ENCODE results near the gene DMD.

Gene DMD

DNA sequence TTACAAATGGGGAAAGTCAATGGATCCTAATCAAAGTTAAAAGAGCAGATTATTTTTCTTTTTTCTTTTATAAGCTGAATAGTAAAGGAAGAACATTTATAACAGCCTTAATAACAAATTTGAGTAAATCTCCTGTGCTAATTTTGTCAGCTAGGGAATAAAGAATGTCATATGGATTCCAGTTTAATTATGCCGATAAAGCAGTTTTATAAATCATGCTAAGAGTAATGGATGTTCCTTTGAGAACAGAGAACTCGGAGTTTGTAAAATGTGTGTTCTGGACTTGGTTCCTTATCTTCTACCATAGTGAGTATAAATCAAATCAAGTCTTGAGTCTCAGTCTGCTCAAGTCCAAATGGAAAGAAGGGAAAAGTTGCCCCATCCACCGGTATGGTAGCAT, 1959.2 kb downstream of the DMD start:
- DNase-seq: no peak

DNA sequence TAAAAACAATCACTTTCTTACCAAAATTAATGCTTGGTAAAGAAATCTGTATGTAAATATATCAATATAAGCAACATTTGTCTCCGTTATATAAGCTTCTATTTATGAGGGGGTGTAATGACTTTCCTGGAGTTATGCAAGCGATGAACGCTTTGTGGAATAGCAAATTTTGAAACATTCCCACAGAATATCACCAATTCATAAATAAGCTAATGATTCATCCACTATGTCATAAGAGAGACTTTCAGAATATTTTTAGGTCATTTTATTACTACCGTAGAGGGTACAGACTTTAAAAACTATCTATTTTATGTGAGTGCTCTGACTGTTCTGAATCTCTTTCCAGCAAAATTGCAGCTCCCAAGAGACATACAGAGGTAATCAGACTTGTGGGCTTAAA, 1960.0 kb downstream of the DMD start:
- DNase-seq: no peak

DNA sequence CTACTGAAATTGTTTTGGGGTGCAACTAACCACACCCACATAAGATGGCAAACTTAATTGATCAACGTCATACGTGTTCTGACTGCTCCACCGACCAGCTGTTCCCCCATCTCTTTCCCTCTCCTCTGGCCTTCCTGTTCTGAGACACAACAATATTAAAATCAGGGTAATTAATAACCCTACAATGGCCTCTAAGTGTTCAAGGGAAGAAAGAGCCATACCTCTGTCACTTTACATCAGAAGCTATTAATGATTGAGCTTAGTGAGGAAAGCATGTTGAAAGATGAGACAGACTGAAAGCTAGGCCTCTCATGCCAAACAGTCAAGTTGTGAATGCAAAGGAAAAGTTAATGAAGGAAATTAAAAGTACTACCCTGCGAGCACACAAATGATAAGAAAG, 1965.6 kb downstream of the DMD start:
- DNase-seq: no peak

DNA sequence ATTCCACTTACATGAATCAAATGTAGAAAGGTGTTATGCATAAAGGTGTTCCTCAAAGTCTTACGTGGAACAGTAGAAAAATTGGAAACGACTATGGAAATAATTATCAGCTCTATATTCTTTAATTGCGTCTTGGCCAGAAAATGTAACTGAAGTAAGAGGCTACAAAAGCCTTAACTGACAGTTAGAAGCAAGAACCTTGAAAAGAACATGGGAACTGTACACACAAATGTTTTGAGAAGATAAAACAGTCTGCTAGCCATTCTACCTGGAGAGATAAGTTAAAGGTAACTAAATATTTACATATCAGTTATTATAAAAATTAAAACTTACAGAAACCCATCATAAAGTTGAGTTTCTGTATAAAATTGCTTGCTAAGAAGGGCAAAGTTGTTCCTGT, 1967.5 kb downstream of the DMD start:
- DNase-seq: no peak

DNA sequence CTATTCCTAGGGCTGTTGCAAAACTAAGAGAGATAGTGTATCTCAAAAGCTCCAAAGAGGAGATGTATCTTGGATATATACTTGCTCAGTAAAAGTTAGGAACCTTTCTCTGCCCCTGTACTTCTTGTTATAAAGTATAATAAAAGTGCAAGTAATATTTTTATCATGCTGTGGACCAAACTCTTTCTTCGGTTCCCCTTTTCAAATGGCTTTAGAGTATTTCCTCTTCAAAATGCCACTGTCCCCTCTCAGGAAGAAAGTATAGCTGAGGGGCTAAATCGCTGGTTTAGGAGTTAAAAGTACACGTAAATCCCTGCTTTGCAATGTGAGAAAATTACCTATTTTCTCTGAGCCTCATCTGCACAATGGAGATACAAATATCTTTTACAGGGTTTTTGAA, 1970.4 kb downstream of the DMD start:
- DNase-seq: no peak

DNA sequence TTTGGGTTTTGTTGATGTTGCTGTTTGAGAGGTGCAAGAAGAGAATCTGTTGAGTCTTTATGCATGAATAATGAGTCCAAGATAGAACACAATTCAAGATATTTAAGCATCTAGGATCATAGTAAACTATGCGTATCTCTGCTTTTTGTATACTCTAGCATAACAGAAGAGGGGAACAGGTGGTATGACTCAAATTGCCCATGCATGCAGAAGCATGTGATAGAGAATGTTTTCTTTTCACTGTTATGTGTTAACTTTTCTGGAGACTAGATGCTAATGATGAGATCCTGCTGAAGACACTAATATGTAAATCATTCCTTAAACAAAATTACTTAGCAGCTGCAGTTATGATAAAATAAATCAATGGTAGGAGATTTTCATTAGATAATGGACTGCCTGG, 1974.2 kb downstream of the DMD start:
- no peak for DNase-seq

DNA sequence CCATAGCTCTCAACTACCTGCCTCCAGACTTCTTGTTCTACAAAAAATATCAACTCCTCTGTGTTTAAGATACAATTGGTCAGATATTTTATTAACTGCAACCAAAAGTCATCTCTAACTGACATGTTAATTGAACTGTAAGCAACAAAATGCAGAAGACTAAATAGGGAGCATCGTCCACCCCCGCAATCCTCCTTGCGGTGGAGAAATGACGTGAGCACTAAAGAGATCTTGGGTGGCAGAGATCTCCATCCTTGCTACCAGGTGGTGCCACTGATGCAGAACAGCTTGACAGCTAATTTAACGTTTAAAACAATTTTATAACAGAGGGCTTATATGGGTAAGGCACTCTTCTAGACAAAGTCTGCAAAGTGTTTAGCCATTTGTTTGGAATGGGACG, 1975.1 kb downstream of the DMD start:
- DNase-seq: no peak

DNA sequence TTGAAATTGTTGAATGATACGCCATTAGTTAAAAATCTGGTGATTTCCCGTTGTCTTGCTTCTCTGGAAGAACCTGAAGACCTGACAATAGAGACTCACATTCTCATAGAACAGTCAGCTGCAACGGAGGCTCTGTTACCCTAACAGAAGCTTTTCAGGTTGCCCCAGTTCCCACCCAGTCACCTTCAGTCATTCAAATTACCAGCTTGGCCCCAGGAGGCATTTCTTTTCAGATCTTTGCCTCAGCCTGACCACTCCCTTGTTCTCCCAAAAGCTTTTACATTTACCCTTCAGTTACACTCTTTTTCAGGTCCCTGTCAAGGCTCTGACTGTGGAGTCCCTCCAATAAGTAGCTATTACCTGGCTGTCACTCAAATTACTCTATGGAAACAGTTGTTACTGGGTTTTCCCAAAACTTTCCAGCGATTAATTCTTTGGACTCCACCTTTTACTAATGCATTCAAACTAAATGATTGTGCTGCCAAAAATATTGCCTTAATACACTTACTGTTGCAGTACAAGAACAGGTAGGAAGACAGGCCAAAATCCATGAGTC, 1977.3 kb downstream of the DMD start:
- DNase-seq: no peak

DNA sequence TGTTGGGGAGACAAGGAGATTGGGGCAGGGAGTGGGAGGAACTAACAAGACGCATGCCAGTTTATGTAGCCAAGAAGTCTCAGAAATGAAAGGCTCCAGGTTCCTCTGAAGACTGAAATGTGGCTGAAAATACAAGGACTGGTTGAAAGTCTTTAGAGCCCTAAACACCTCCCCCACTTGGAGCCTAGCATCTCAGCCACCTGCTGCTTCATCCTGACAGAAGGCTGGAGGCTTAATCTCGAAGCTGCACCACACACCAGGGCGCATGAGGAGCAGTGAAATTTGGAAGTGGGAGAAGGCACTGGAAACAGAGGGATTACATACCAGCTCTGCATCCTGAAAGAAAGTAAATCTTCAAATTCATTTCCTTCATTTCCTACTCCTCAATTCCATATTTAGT, 1978.8 kb downstream of the DMD start:
- DNase-seq: no peak

DNA sequence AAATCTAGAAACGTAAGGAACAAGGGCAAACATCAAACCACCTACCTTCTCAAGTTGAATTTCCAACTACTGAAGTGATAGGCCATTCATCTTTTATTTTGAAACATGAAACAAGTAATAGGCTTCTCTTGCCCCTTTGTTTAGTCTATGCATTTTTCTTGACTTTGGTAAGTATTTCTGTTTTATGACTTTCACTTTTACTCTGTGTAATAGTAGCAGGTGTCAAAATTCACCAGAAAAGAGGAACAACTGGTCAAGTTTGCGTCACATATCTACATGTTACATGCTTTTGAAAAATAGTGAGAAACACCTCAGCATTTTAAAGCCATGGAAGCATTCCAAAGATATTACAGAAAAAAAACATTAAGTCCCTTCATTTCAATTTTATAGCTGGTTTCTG, 1982.4 kb downstream of the DMD start:
- no peak for DNase-seq

DNA sequence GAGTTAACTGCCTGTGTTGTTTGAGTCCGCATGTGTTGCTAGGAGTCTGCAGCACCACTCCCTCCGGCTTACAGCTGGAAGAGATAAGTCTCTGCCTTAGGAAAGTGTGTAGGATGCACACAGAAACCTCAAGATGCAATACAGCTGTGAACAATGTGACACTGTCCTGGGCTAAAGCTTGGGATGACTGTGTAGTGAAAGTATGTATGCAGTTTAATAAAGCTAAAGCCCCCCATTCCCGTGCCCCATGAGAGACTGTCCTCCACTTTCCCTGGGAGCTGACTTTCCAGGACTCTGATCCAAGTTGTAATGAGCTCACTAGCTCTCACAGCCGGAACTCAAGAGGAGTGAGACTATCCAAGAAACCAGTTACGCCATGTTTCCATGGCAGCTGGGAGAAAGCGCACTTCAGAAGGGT, 1982.9 kb downstream of the DMD start:
- no peak for DNase-seq

DNA sequence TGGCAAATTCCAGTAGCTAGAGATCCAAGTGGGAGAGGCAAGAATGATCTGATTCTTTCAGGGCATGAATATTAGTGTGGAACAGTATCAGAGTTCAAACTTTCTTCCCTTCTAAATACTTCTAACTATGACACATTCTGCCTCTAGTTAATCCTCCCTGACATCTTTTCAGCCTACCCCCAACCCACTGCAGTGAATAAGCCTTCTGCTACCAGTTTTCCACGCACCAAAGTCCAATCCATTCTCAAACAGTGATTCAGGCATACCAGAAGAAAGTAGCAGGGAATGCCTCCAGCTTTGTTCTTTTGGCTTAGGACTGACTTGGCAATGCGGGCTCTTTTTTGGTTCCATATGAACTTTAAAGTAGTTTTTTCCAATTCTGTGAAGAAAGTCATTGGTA, 1984.1 kb downstream of the DMD start:
- DNase-seq: no peak

DNA sequence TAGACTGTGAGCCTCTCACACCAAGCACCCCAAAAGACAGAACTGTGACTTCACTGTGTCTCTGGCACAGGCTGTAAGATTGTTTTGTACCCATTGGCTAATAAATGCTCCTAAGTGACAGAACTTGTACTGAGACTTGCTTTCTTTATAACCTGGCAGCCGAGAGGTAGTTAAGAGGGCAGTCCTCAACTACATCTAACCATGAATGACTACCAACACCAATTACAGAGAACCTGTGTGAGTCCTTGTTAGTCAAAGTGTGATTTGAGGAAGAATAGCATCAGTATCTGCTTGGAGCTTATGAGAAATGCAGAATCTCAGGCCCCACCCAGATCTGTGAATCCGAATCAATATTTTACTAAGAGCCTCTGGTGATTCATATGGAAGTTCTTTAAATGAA, 1985.5 kb downstream of the DMD start:
- no peak for DNase-seq

DNA sequence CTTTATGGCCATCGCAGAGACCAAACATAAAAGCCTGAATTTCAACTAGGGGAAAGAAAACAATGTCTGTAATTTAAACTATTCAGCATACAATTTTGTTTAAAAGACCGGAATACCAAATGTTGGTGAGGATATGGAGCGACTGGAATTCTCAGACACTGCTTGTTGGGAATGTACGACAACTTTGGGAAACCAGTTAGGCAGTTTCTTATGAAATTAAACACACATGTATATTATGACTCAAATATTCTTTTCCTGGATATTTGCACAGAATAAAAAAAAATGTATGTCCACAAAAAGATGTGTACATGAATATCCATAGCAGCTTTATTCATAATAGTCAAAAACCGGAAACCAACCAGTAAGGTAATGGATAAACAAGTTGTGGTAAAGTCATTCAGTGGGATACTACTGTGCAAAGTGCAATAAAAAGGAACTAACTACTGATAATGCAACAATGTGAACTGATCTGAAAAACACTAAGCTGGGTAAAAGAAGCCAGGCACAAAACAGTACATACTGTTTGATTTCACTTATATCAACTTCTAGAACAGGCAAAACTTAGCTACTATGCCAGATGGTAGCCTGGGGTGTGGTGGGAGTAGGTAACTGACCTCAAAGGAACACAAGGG, 1986.9 kb downstream of the DMD start:
- no peak for DNase-seq

DNA sequence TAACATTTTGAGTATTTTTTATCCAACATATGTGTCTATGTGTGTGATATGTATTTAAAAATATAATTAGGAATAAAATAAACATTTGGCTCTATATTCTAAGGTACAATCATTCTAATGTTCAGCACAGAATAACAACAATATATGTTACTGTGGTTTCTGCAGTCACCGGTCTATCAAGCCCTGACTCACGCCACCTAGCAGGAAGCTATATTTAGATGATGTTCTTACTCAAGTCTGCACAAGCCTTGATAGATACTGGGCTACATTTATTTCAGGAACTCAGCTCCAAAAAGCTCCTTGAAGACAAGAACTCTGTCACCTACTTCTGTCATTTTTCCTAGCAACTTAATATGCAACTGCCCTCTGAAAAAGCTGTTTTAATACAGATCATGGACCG, 1987.5 kb downstream of the DMD start:
- DNase-seq: no peak

DNA sequence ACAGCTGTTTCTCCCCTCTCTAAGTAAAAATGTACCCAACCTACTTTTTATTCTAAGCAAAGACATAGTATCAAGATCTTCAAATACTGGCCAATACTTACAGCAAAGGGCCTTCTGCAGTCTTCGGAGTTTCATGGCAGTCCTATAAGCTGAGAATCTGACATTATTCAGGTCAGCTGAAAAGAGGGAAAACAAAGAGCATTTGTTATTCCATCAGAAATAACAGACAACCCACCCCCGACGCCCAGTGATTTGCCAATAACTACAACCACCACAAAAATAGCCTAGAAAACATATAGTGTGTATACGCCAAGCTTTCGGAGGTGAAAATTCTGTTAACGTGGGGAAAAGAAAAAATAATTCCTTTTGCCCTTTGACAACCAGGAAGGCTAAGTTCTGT, 1988.4 kb downstream of the DMD start:
- DNase-seq: no peak

DNA sequence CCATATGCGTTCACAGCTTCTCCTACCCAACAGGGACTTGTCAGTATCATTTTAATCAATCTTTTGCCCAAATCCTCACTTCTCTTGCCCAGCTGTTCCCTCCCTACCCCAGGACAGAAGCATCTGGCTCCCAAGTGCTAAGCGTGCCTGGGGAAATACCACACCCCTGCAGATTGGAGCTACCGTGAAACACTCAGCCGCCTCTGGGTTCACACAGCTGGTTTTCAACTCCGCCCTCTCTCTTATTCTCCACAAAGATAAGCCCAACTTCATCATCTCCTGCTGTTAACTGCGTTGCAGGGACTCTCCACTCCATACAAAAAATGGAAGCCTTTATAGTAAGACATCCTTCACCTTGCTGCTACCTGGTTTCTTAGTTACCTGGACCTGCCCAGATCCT, 1992.2 kb downstream of the DMD start:
- DNase-seq: no peak

DNA sequence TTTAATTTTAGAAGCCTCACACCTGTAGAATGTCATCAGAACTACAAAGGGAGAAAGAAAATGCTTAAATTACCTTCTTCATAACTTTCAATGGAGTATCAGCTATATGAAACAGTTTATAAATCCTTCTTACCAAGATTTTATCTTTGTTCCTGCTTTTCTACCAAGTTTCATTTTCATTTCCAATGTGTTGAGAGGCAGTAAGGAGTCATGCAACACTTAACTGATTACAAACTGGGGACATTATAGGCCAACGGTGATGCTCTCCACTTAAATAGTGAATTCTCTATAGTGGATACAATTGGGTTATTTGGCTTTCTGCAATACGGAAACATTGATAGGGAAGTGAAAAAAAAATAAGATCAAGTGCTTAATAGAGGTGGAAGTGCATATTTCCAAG, 1994.3 kb downstream of the DMD start:
- DNase-seq: no peak

DNA sequence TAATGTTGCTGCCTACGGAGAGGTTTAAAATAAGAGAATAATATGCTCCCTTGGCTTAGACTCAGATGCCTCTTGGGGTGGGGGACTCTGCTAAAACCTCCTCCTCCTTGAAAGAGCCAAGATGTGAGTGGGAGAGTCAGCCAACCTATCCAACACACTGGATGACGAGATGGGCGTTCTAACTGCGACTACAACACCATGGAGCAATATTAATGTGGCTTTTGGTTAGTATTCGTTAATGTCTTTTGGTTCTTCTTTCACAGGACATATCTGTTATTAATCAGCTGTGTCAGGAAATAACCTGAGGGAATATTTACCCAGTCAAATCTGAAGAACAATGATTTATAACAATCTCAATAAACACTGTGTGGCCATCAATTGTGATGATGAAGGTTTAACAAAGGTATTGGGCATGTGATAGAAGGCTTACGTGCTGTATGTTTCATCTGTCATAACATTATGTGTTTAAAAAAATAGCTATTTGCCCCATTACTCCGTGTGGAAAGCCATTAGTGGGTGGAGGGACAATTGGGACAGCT, 1996.0 kb downstream of the DMD start:
- no peak for DNase-seq

DNA sequence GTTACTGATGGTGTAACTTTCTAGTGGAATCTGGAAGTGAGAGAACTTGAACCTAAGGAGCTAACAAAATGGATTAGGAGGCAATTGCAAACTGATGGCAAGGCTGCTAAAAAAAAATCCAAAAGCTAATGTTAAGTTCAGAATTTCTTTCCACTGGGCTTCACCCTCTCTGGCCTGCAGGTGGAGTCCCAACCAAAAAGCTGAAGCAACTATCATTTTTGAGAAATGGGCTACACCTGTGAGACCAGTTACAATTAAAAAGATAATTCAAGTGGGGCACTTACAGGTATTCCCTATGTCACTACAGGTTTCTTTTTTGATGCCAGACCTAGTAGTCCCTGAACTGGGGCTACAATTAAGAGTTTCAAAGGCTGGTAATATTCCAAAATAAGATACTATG, 1997.4 kb downstream of the DMD start:
- no peak for DNase-seq

DNA sequence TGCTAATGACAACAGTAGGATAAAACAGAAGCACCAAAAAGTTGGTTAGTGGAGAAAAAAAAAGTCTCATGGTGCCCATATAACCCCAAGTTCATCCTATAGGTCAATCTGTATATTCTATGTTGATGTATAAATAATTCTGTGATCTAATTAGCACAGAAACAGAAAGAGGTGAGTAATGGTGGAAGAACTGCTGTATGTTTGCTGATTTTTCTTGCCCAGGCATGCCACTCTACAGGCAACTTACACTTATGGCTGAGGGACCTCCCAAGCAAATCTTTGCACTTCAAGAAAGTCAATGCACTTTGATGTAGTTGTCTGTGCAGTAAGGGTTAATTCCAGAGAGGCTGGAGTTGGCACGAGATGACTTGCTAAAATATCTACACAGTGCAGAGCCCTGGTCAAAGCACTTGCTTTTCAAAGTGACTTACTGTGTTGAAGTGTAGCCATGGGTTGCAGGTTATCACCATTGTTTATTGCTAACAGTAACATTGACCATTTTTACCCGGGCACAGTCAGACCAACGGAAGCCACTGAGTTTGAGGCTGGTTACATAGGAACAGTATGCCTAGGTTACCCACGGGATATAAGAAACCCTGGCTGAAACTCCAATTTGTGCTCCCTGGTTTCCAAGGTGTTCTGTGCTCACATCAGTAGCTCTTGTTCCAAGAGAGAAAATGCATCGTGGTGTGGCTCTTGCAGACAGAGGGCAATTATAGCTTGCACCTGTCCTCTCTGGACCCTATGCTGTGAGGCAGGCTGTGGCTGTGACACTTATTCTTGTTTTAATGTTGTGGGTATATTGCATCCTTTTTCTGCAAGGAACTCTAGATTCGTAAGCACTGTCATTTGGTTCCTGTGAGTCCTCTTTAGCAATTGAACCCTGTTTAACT, 1998.2 kb downstream of the DMD start:
- no peak for DNase-seq

DNA sequence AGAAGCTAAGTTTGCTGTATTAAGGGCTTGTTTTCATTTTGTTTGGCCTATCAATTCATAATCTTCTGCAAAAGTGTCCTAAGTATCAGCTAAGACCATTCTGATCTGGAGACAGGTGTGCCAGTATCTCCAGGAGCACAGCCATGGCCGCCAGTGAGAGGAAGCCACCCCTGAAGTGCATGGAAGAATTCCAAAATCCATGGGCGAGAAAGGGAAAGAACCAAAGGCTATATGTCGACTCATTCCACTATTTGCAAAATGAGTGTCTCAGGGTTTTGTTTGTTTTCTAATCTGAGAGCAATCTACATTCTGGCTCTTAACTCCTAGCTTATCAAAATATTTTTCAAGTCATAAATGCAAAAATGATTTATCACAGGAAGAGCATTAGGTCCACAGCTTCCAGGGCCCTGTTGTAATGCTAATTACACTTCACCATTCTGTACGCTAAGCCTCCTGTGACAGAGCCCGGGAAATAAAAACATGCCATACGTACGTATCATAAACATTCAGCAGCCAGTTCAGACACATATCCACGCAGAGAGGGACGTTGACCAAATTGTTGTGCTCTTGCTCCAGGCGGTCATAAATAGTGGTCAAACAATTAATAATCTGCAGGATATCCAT, 2002.2 kb downstream of the DMD start:
- no peak for DNase-seq

DNA sequence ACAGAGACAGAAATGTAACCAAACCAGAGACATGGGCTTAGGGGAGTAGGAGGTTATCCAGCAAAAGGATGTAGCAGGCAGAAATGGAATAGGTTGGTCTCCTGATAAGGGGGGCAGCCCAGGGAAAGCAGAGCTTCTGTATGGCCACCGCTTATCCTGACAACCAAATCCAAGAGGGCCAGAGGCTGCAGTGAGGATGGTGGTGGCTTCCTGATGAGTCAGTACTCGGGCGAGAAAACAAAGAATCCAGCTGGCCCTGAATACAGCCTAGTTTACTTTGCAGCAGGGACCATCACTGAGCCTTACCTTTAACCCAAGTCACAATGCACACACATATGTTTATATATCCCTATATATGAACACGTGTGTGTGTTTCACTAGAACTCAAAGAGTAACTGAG, 2009.8 kb downstream of the DMD start:
- DNase-seq: no peak

DNA sequence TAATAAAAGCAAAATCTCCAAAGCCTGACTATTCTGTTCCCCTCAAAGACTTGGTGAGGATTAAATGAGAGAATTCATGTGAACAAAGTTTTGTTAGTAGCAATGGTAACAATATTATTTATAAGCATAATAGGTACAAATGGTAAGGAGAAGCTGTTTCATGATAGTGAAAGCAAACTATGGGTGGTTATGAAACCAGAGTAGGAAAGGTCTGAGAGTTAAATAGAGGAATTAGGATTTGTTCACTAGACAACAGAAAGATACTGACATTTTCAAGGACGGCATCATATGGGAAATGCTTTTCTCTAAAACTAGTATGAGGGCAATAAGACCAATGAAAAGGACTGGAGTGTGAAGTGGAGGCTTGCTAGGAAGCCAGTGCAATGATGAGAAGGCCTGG, 2010.9 kb downstream of the DMD start:
- DNase-seq: no peak

Data from activated CD4-positive, alpha-beta T cell treated with anti-CD3 and anti-CD28 coated beads, Interleukin-2, amount 50 U/mL, for 4 hours (primary cell).